HG02938 (cell line): ENCODE results near the gene PREX1.

Source experiments
- ATAC-seq: cut with Tn5 transposase; IDR thresholded peaks from one replicate; pipeline ENCODE4 v1.9.1; 2021; ENCODE audit warnings: mild to moderate bottlenecking, moderate library complexity; ENCODE audit not compliant: unreplicated experiment

PREX1 gene

DNA sequence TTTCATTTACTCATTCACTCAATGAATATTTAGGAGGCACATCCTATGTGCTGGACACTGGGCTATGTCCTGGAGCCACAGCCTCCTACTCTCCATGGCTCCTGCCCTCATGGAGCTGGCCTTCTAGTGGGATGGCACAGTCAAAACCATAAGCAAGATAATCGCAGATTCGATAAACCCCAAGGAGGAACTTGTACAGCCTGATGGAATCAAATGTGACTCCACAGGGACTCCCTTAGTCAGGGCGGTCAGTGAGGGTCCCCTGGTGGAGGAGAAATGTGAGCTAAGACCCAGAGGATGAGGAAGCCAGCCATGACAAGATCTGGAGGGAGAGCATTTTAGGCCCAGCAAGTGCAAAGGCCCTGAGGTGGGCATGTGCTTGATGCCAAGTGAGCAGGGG, 211.9 kb downstream of the PREX1 start:
- no peak for ATAC-seq

DNA sequence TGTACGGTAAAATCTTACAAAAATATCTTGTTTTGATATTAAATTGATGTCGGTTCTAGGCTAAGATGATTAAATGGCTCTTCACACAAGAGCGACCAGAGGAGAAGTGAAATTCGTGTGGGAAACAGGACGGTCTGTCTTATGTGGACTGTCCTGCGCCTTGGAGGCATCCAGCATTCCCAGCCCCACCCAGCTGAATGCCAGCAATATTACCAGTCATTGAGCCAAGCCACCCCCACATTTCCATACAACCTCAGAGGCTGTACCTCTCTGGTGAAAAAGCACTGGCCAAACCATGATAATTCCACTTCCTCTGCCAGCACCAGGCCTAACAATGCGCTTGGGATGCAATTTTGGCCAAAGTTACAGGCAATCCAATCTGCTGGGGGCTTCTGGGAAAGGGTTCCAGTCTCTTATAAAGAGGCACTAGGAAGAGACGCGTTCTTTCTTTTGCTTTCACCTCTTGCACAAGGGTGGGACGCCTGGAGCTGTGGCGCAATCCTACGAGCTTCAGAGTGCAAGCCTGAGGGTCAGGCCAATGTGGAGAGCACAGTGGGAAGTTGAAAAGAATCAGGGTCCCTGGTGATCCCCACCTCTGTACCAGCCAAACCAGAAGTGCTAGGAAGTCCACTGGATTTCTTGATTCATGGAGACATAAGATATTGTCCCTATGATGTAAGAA, 213.1 kb downstream of the PREX1 start:
- ATAC-seq, result no peak

DNA sequence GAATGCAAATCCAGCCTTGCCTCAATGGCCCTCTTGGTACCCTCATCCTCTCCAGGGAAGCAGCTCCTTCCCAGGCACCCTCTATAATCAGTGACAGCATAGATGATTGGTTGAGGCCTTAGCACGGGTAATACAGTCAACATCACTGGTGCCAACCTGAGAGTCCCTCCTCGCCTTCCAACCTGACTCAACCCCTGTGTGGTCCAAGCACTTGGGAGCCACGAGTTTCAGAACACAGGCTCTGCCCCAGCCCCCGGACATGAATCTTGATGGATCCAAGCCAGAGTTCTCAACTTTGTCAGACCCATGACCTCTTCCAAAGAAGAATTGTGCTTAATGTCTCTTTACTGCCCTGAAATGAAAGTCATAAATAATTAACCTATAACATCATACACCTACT, 213.9 kb downstream of the PREX1 start:
- no peak for ATAC-seq

- no peak for ATAC-seq
Observed at GRCh38 chr20:48612335-48612734, 215.5 kb downstream of the PREX1 start.

DNA sequence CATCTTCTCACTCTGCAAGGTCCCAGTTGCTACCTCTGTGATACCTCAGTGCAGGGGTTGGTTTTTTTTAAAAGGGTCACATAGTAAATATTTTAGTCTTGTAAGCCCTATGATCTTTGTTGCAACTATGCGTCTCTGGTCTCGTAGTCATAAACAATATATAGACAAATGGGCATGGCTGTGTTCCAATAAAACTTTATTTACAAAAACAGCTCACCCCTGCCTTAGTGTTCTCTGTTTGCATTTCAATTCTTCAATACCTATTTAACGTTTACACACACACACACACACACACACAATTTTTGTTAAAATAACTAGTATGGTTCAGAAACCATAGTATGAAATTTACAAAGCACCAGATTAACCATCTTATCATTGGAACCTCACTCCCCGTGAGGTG, 216.8 kb downstream of the PREX1 start:
- ATAC-seq, result no peak

DNA sequence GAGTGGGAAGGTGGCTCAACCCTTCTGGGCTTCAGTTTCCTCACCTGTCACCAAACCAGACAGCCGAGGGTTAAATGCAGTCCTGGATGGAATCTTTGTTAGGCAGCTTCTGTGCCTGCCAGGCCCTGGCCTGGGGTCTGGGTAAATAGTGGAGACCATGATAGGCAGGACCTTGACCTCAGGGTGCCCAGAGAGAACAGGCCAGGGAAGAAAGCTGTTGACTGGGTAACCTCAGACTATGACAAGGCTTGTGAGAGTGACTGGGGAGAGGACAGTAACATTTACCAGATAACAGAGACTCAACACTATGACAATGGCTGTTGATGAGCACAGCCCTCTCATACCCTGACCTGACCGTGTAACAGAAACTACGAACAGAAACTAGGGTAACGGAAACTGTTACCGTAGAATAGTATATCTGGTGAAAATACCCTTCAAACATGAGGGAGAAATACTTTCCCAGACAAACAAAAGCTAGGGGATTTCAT, 218.3 kb downstream of the PREX1 start:
- peak; percentile 90 for ATAC-seq

GRCh38 chr20:48608756-48609155, 219.0 kb downstream of the PREX1 start:
- ATAC-seq, result no peak

DNA sequence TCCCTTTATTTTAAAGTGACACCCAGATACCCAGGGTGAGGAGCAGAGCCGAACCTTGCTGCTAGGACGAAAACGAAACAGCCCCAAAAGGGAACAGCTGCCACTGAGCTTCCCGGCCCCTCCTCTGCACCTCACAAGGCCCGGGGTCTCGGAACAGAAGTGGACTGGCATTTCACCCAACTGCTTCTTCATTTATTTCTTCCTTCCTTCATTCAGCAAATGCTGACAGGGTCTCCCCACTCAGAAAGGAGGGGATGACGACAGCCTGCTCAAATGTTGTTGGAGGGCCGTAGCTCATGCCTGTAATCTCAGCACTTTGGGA, 220.3 kb downstream of the PREX1 start:
- no peak for ATAC-seq

- no peak for ATAC-seq
Observed at GRCh38 chr20:48606841-48607543, 220.8 kb downstream of the PREX1 start.

DNA sequence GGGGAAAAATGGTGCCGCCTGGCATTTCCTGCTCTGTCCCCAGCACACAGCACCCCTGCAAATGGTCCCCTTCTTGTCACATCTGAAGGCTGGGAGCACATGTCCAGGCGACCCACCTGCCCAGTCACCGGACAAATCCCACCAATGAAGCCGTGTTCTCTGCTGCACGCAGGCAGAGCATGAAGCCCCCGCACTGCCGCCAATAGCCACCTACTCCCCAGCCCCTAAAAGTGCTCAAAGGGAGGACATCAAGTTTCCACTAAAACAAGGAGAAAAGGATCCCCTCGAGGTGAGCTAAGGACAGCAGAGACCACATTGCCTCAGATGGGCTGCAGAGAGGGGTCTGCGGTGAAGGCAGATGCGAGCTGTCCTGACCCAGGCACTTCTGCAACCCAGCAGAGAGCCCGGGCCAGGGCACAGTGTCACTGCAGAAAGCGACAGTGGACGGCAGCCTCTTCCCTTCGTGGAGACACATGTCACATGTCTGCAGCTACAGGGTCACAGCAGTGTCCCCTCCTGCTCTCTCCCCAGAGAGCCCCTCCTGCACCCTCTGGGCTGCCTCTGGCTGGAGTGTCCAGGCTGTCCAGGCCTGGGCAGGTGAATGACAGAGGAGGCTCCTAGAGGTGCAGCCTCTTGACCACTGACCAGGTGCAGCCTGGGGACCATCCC, 221.5 kb downstream of the PREX1 start:
- no peak for ATAC-seq

GRCh38 chr20:48605364-48606171, 222.2 kb downstream of the PREX1 start:
- no peak for ATAC-seq

GRCh38 chr20:48604936-48605335, 222.9 kb downstream of the PREX1 start:
- ATAC-seq, result no peak

GRCh38 chr20:48604426-48604825, 223.4 kb downstream of the PREX1 start:
- no peak for ATAC-seq

DNA sequence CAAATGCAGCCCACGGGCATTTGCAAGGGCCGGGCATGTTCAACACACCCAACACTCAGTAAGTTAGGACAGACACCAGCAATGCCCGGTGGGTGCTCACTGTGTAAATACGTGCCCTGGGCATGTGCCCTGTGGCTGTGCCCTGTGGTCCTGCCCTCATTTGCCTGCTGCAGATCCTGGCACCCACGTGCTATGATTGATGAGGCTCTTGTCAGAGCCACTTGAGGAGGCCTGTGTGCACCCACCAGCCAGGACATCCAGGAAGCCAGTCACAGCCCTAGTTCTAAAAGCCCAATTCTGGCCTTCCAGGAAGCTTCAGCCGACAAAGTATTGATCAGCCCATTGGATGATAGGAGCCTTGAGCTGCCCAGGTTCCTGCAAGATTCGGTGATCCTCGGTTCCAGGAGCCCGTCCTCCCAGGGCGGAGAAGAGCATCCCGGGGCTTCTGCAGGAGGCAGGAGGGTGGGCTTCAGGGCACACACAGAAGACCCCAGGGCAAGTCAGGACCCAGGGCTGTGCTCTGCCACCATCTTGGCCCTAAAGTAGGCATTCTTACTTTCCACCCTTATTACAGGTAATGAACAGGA, 223.9 kb downstream of the PREX1 start:
- ATAC-seq, result no peak

DNA sequence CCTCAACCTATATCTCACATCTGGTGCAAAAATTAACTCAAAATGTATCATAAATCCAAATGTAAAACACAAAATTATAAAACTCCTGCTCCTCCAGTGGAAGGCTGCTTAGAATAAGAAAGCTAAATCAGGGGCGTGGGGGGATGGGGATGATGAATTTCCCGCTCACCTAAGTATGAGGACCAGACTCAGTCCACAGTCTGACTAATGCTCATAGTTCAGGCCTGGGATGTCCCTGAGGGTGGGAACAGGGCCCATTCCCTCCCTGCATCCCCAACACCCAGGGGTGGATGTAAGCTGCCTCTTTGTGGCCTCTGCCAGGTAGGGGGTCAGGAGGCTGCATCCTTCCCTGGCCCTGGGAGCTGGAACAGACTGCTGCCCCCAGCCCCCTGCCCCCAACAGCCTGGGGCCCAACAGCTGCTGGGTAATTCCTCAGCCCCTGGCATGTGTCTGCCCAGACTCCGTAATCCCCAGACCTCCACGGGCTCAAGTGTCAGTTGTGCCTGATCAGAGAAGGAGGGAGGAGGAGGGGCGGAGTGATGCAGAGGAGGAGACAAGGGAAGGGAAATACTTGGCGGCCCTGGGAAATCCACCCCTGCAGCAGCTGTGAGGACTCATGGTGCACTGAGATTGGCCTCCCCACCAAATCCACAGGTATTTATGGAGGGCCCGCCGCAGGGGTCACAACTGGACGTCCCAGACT, 224.5 kb downstream of the PREX1 start:
- ATAC-seq, result no peak

GRCh38 chr20:48601798-48602197, 226.0 kb downstream of the PREX1 start:
- no peak for ATAC-seq

GRCh38 chr20:48600470-48600945, 227.3 kb downstream of the PREX1 start:
- no peak for ATAC-seq

DNA sequence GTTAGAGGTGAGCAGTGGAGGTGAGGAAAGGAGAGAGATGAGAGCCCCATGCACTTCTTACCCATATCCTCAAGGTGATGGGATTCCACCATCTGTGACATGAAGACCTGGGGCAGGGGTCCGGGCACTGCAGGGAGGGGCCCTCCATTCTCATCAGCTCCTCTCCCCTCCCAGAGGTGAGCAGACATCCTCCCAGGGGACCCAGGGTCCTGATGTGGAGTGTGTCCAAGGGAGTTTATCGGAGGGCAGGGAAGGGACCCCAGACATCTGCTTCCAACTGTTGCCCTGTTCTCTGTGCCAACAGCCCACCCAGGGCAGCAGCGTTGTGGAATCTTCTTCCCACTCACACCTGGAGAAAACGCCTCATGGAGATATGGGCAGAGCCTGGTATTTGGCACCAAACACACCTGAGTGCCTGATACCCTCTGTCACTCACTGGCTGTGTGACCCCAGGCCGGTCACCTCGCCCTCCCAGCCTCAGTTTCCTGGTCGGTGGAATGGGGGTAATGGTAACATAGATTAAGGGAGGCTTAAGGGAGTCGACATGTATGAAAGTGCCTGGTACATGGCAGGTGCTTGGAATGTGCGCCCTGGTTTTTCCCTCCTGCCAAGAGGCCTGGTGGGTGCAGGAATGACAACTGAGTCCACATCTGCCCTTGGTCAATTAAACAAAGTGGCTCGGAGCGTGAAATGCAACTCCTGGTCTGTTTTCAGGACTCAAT, 227.9 kb downstream of the PREX1 start:
- no peak for ATAC-seq

DNA sequence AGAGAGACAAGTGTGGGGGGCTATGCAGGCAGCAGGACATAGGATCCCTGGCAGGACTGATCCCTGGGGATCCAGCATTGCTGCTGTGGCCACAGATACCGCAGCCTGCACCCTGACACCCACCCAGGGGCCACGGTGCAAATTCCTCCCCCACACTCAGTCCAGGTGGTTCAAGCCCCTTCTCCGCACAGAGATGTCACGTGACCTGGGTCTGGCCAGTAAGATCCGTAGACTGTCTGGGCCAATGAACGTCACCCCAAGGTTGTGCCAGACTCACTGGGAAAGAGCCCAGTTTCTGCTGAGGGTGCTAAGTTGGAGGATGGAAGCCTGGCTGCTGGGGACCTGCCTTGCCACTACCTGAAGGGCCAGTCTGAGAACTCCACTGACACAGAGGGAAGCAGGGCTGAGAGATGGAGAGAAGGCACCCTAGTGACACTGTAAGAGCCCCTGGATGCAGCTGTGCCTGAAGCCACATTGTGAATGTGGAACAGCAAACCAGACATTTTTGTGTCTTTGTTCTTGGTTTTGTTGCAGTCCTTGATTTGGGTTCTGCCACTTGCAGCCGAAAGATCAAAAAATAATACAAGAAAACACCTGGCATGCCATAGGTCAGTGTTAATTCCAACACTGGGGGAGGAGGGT, 228.6 kb downstream of the PREX1 start:
- no peak for ATAC-seq
